H1 (cell line): ENCODE measurements around the gene UNC5B. TPM values are rescaled to one million over a fixed set of nuclear protein-coding genes. Genes with fewer than 3 reads are reported as not detected.

Experiments
- CTCF ChIA-PET: fragments of 300-600 bp; sonication (Branson Sonifier 250); formaldehyde crosslinking; loops from one replicate; lab custom pipeline; 2021; ENCODE audit not compliant: partially characterized antibody; lab: Charles Lee
- POLR2A ChIA-PET: fragments of 300-600 bp; sonication (Branson Sonifier 250); formaldehyde crosslinking; loops from one replicate; lab custom pipeline; 2021; ENCODE audit warnings: inconsistent platforms; ENCODE audit not compliant: partially characterized antibody; lab: Charles Lee
- DNase-seq, 2 experiments: peaks; one replicate each; pipeline versions ENCODE4 v3.0.0 to v3.0.0-alpha.2; 2010 to 2022; ENCODE audit warnings: low spot score in 2 of 2, low read depth in 1 of 2, mixed read lengths in 1 of 2
- FAIRE-seq: peaks from 2 replicates; lab custom pipeline; 2011; peaks lifted over from hg19 to GRCh38; lab: Jason Lieb, UNC
- H2AFZ ChIP-seq: 2 replicates; pipeline ENCODE4 v1.8.1; 2012; ENCODE audit warnings: low read length, inconsistent platforms
- H2AK5ac ChIP-seq: 2 replicates; pipeline ENCODE4 v1.6.1; 2013; ENCODE audit warnings: low read depth, low read length
- H2BK120ac ChIP-seq: replicated peaks from 2 replicates; pipeline ENCODE3; 2013; ENCODE audit warnings: low read depth, low read length, inconsistent platforms
- H2BK12ac ChIP-seq: 2 replicates; pipeline ENCODE4 v1.6.1; 2013; ENCODE audit warnings: low read depth, low read length
- H2BK15ac ChIP-seq: 2 replicates; pipeline ENCODE4 v1.6.1; 2013; ENCODE audit warnings: low read length
- H2BK20ac ChIP-seq: 2 replicates; pipeline ENCODE4 v1.6.1; 2013; ENCODE audit warnings: low read length
- H2BK5ac ChIP-seq: 2 replicates; pipeline ENCODE4 v1.6.1; 2013; ENCODE audit warnings: low read depth, low read length
- H3K14ac ChIP-seq: 2 replicates; pipeline ENCODE4 v1.6.1; 2013; ENCODE audit warnings: inconsistent platforms; ENCODE audit not compliant: insufficient read length
- H3K18ac ChIP-seq: 2 replicates; pipeline ENCODE4 v1.6.1; 2013; ENCODE audit warnings: low read length; ENCODE audit errors: extremely low read depth
- H3K23ac ChIP-seq: 2 replicates; pipeline ENCODE4 v1.6.1; 2013; ENCODE audit warnings: inconsistent platforms; ENCODE audit not compliant: insufficient read length
- H3K23me2 ChIP-seq: 2 replicates; pipeline ENCODE4 v1.6.1; 2013; ENCODE audit warnings: low read depth, low read length
- H3K27ac ChIP-seq: 2 replicates; pipeline ENCODE4 v1.6.1; 2011; ENCODE audit warnings: low read depth, low read length, inconsistent platforms
- H3K27me3 ChIP-seq, 4 experiments: replicated peaks in 1 of 4; 1 replicate in 1 of 4; 2 replicates in 3 of 4; pipeline versions ENCODE4 v1.6.1 to v1.8.1; 2011 to 2013; ENCODE audit warnings: low read length in 3 of 4, mild to moderate bottlenecking in 3 of 4, inconsistent platforms in 2 of 4, mixed read lengths in 2 of 4, moderate library complexity in 1 of 4; ENCODE audit not compliant: control insufficient read depth in 3 of 4, insufficient read depth in 3 of 4; ENCODE audit errors: extremely low read depth in 1 of 4
- H3K36me3 ChIP-seq, 4 experiments: 2 replicates each; pipeline versions ENCODE4 v1.6.1 to v1.8.1; 2011 to 2013; ENCODE audit warnings: mild to moderate bottlenecking in 4 of 4, low read length in 3 of 4, moderate library complexity in 2 of 4, control low read depth in 1 of 4, inconsistent platforms in 1 of 4; ENCODE audit not compliant: insufficient read depth in 4 of 4, control insufficient read depth in 2 of 4
- H3K4ac ChIP-seq: replicated peaks from 2 replicates; pipeline ENCODE3; 2013; ENCODE audit warnings: low read length, low read depth, mixed read lengths, inconsistent platforms; ENCODE audit not compliant: insufficient read length
- H3K4me1 ChIP-seq, 4 experiments: replicated peaks in 1 of 4; 1 replicate in 1 of 4; 2 replicates in 3 of 4; pipeline versions ENCODE4 v1.6.1 to v1.8.1; 2011 to 2013; ENCODE audit warnings: low read length in 3 of 4, inconsistent platforms in 2 of 4, mixed read lengths in 1 of 4; ENCODE audit not compliant: insufficient read depth in 4 of 4, control insufficient read depth in 3 of 4
- H3K4me2 ChIP-seq, 2 experiments: 2 replicates each; pipeline versions ENCODE4 v1.6.1 to v1.8.1; 2011 to 2013; ENCODE audit warnings: low read depth in 2 of 2, low read length in 2 of 2, control low read depth in 1 of 2, inconsistent platforms in 1 of 2, mild to moderate bottlenecking in 1 of 2; ENCODE audit not compliant: insufficient read depth in 1 of 2
- H3K4me3 ChIP-seq, 4 experiments: fragments of 200-600, 300-600 bp in 1 of 4; sonication (generic), shearing (Covaris generic), sonication (Bioruptor Twin) in 1 of 4; 2 replicates each; pipeline versions ENCODE4 v1.5.1 to v1.8.1; 2011 to 2016; ENCODE audit warnings: low read length in 4 of 4, low read depth in 3 of 4, control low read depth in 2 of 4, inconsistent platforms in 2 of 4, mild to moderate bottlenecking in 2 of 4, mixed read lengths in 1 of 4, moderate library complexity in 1 of 4; ENCODE audit not compliant: insufficient read depth in 2 of 4; ENCODE audit errors: extremely low read depth in 1 of 4
- H3K56ac ChIP-seq: replicated peaks from 2 replicates; pipeline ENCODE3; 2013; ENCODE audit warnings: low read depth, mild to moderate bottlenecking, mixed read lengths, low read length, inconsistent platforms; ENCODE audit not compliant: insufficient read length
- H3K79me1 ChIP-seq: 2 replicates; pipeline ENCODE4 v1.6.1; 2013; ENCODE audit warnings: low read depth, low read length, control low read depth
- H3K79me2 ChIP-seq, 2 experiments: 2 replicates each; pipeline versions ENCODE4 v1.6.1 to v1.8.1; 2012 to 2013; ENCODE audit warnings: low read length in 2 of 2, mild to moderate bottlenecking in 2 of 2, inconsistent platforms in 1 of 2; ENCODE audit not compliant: insufficient read depth in 2 of 2, control insufficient read depth in 1 of 2
- H3K9ac ChIP-seq, 4 experiments: replicated peaks in 1 of 4; 1 replicate in 1 of 4; 2 replicates in 3 of 4; pipeline versions ENCODE4 v1.6.1 to v1.8.1; 2011 to 2013; ENCODE audit warnings: low read depth in 3 of 4, low read length in 3 of 4, control low read depth in 2 of 4, mild to moderate bottlenecking in 2 of 4, moderate library complexity in 2 of 4, inconsistent platforms in 1 of 4; ENCODE audit errors: extremely low read depth in 1 of 4
- H3K9me3 ChIP-seq, 2 experiments: 2 replicates each; pipeline versions ENCODE4 v1.6.1 to v1.8.1; 2012 to 2013; ENCODE audit warnings: mild to moderate bottlenecking in 2 of 2, moderate library complexity in 2 of 2, control low read depth in 1 of 2, inconsistent platforms in 1 of 2, low read depth in 1 of 2, low read length in 1 of 2, mixed read lengths in 1 of 2; ENCODE audit not compliant: insufficient read depth in 2 of 2
- H4K20me1 ChIP-seq, 2 experiments: replicated peaks in 1 of 2; 2 replicates each; pipeline versions ENCODE3 to v1.8.1; 2011 to 2013; ENCODE audit warnings: inconsistent platforms in 2 of 2, low read length in 2 of 2, mild to moderate bottlenecking in 1 of 2; ENCODE audit not compliant: insufficient read depth in 2 of 2, control insufficient read depth in 1 of 2
- H4K5ac ChIP-seq: 2 replicates; pipeline ENCODE4 v1.6.1; 2013; ENCODE audit warnings: low read length, low read depth, mixed read lengths, inconsistent platforms; ENCODE audit not compliant: insufficient read length
- H4K8ac ChIP-seq: 2 replicates; pipeline ENCODE4 v1.8.0; 2013; ENCODE audit warnings: mild to moderate bottlenecking, moderate library complexity, low read length, inconsistent platforms; ENCODE audit not compliant: insufficient read depth; ENCODE audit errors: extremely low read depth
- H4K91ac ChIP-seq: replicated peaks from 2 replicates; pipeline ENCODE3; 2013; ENCODE audit warnings: low read length, mixed read lengths, inconsistent platforms; ENCODE audit not compliant: insufficient read length
- CEBPB ChIP-seq: IDR thresholded peaks from 2 replicates; pipeline ENCODE4 v1.6.1; 2012; ENCODE audit warnings: low read depth, low read length
- RAD21 ChIP-seq, 2 experiments: IDR thresholded peaks in 1 of 2; conservative IDR thresholded peaks in 1 of 2; 2 replicates each; pipeline ENCODE4 v1.6.1; 2011; ENCODE audit warnings: low read depth in 2 of 2, low read length in 2 of 2, improper control_type of control experiment in 1 of 2, inconsistent platforms in 1 of 2, mild to moderate bottlenecking in 1 of 2, moderate library complexity in 1 of 2
- WGBS, 2 experiments: shearing (Covaris generic) in 1 of 2; methylation state at CpG; one replicate each; pipeline versions ENCODE4 v1.1.6 to v1.1.7; 2013 to 2015; ENCODE audit warnings: low lambda C conversion rate in 2 of 2, mixed read lengths in 2 of 2, inconsistent platforms in 1 of 2, low coverage in 1 of 2, missing lambda C conversion rate in 1 of 2; ENCODE audit not compliant: insufficient replicate concordance in 2 of 2, insufficient coverage in 1 of 2, insufficient read length in 1 of 2; ENCODE audit errors: extremely low coverage in 1 of 2, missing lambda C conversion rate in 1 of 2; 5-methylcytosine and 5-hydroxymethylcytosine counted together
- polyA plus RNA-seq, 7 experiments: library from polyadenylated mRNA; depleted of rRNA in 3 of 7; stranded (reverse) in 5 of 7; unstranded in 2 of 7; fragments of >200 nt in 5 of 7; fragments of 200-250 nt in 2 of 7; gene quantifications; 1 replicate in 5 of 7; 2 replicates in 1 of 7; 4 replicates in 1 of 7; pipeline versions ENCODE4 v1.2.1 to v1.2.3, GENCODE V29; 2011 to 2013; ENCODE audit warnings: missing spikeins in 2 of 7, mixed read lengths in 2 of 7
- total RNA-seq: library from RNA; stranded (reverse); fragmentation: NEBNext Ultra II Directional; extraction: Animal tissue kit (Norgen Biotek cat#: 25700); gene quantifications from 2 replicates; pipeline ENCODE4 v1.2.1, GENCODE V29; 2021

Gene UNC5B
- total and polyA plus RNA-seq, 2 of the 8 experiments (the other 6 are each of a cell fraction or from before 2014, with no cell fraction given): 27.9 to 31.8 TPM

- Histone ChIP-seq H2AFZ (no peak overlapping the region), H4K8ac (no peak overlapping the region), H2BK20ac (no peak overlapping the region), H3K4ac (no peak overlapping the region), H3K79me2 (no peaks in the 10 kb centered on the region), H3K56ac (no peak overlapping the region), H3K27me3 (no peaks in the 10 kb centered on the region), H3K79me1 (no peaks in the 10 kb centered on the region), H2BK12ac (no peak overlapping the region), H2BK15ac (no peak overlapping the region), H2AK5ac (no peak overlapping the region), H3K36me3 (no peaks in the 10 kb centered on the region), H4K91ac (no peak overlapping the region), H2BK5ac (no peak overlapping the region), H3K4me2 (no peak overlapping the region), H3K14ac (no peak overlapping the region), H3K9ac (no peak overlapping the region), H3K27ac (no peak overlapping the region), H2BK120ac (no peak overlapping the region), H4K20me1 (no peaks in the 10 kb centered on the region), H3K23me2 (no peaks in the 10 kb centered on the region; the same call in 1 of the 2 replicates), H3K18ac (no peak overlapping the region), H3K9me3 (peaks cover 7 to 8% of the 10 kb centered on the region in 2 experiments; a peak in 3 of 4 replicates), H3K4me1 (no peaks in the 10 kb centered on the region; a peak in 1 of 7 replicates), H3K23ac (no peak overlapping the region), H4K5ac (no peak overlapping the region), H3K4me3 (no peak overlapping the region)
- CTCF ChIA-PET: interaction anchor here (0.9 kb wide), 1 partner anchor 82 kb away, joined by 3 read pairs; no protein-coding TSS in a partner anchor
- POLR2A ChIA-PET: interaction anchor here (1.3 kb wide), 1 partner anchor 138 kb away, joined by 4 read pairs; no protein-coding TSS in a partner anchor
- FAIRE-seq (no peak), DNase-seq (no peak)
- WGBS, 2 experiments: 85% methylated on average over 1 of the region's 1 CpG; no CpG with 5 or more reads in 1 of the 2 experiments
- TF ChIP-seq CEBPB (no peak), RAD21 (IDR thresholded peaks at IDR 0.05 in 1 of 2, conservative IDR thresholded peaks at IDR 0.05 in 1 of 2; ENCODE audit: low read depth in 2 of 2, low read length in 2 of 2) (no peak)
Observed at GRCh38 chr10:71201849-71202248, 10.5 kb upstream of the UNC5B start.
